Right cardiac atrium (tissue), 5 donors: ENCODE measurements around the gene NHSL1. TPM values are rescaled to one million over a fixed set of nuclear protein-coding genes. Genes with fewer than 3 reads are reported as not detected.
A peak's percentile ranks its signal among the peaks of the same experiment; 100 is the strongest.

Experiments
- ATAC-seq, 2 donors: fragments of 200-7000 bp; cut with Tn5 transposase; one replicate each; pipeline versions ENCODE4 v1.8.0 to v1.9.1; 2020; ENCODE audit warnings: moderate library complexity in 2 of 2, mild to moderate bottlenecking in 1 of 2
- DNase-seq, 3 donors: peaks; one replicate each; pipeline ENCODE4 v3.0.0-alpha.2; 2020
- H3K27ac ChIP-seq: one replicate; pipeline ENCODE4 v1.5.1; 2013; ENCODE audit warnings: mild to moderate bottlenecking, low read length, control low read depth, moderate library complexity
- H3K27me3 ChIP-seq: one replicate; pipeline ENCODE4 v1.6.1; 2013; ENCODE audit not compliant: control insufficient read depth, insufficient read depth
- H3K4me1 ChIP-seq: one replicate; pipeline ENCODE4 v1.6.1; 2013; ENCODE audit warnings: low read length; ENCODE audit not compliant: control insufficient read depth, insufficient read depth
- H3K4me3 ChIP-seq: one replicate; pipeline ENCODE4 v1.5.1; 2013; ENCODE audit warnings: low read length, control low read depth
- H3K9me3 ChIP-seq: one replicate; pipeline ENCODE4 v1.6.1; 2013; ENCODE audit warnings: low read length; ENCODE audit not compliant: control insufficient read depth
- WGBS: extraction: QIAGEN DNeasy Blood & Tissue Kit; methylation state at CpG from one replicate; pipeline ENCODE4 v1.1.7; 2013; 5-methylcytosine and 5-hydroxymethylcytosine counted together
- intact Hi-C, 4 donors: fragments of 100-400 bp; cut with DNase I; formaldehyde crosslinking; loops; one replicate each; pipeline versions ENCODE4 v1.11.0 to v1.14.0; 2022 to 2023
- polyA plus RNA-seq: library from polyadenylated mRNA; stranded (reverse); fragments of 200-250 nt; gene quantifications from one replicate; pipeline ENCODE4 v1.2.3, GENCODE V29; 2013
- total RNA-seq, 4 donors: library from RNA; stranded (reverse); fragmentation: NEBNext Ultra II Directional; extraction: Animal tissue kit (Norgen Biotek cat#: 25700); gene quantifications; one replicate each; pipeline ENCODE4 v1.2.1, GENCODE V29; 2021
- donor health status: healthy with polysubstance abuse.
- donor health status: DM: no; HTN: yes; CAD: no.
- donor health status: DM: no; HTN: no; CAD: no.
- donor health status: DM: no; HTN: yes; CAD: no; lungs with severe emphysema.
- donor health status: DM: yes; HTN: yes; CAD: no.

Gene NHSL1
- total and polyA plus RNA-seq, 5 donors: 10.5 to 46.5 (median 35.9) TPM

DNA sequence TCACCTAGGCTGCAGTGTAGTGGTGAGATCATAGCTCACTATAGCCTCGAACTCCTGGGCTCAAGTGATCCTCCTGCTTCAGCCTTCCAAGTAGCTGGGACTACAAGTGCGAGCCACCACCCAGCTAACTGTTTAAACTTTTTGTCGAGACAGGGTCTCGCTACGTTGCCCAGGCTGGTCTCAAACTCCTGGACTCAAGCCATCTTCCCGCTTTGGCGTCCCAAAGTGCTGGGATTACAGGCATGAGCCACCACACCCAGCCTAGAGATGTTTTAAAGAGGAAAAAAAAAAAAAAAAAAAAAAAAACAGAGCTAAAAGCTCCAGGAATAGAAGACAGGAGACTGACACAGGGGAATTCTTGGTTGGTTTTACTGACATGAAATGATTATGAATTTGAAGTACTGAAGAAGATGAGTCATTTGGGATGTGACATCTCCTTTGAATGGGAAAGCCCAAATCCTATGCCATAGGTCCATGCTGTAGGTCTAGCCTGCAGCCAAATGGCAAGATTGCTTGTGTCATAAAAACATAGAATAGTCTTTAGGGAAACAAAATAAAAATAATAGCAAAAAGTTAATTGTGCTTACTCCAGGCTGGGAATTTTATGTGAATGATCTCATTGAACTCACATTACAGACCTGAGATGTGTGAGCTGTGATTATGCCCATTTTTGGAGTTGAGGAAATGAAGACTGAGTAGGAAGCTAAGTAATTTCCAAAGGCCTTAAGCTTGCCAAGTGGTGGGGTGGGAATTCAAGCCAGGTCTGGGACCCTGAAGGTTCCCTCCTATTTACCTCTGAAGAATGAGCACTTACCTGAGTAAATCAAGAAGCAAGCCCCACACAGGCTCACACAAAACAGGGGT, 24.3 kb upstream of the NHSL1 start:
- H3K27ac ChIP-seq: no peak overlapping the region
- peaks cover 4% of the 10 kb centered on the region for H3K4me1 ChIP-seq
- ATAC-seq: no peak
- H3K4me3 ChIP-seq: no peak overlapping the region
- DNase-seq: no peak
- WGBS: 84% methylated on average over 7 of the region's 7 CpGs
- intact Hi-C loops: loop anchor here in 1 of 4 donors (10.0 kb wide), 1 partner anchor 51 kb away; no protein-coding TSS in a partner anchor
- no peaks in the 10 kb centered on the region for H3K27me3 ChIP-seq
- no peaks in the 10 kb centered on the region for H3K9me3 ChIP-seq

DNA sequence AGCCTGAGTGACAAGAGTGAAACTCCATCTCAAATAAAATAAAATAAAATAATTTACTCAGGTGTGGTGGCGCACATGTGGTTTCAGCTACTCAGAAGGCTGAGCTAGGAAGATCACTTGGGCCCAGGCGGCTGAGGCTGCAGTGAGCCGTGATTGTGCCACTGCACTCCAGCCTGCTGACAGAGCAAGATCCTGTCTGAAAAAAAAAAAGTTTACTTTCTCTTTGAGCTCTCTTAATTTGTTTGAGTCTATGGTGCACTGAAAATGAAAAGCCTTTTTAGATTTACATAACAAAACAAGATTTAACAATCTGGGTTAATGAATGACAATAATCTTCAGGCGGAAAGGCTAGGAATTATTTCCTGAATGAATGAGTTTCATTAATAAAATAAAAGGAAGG, 23.3 kb upstream of the NHSL1 start:
- DNase-seq: no peak
- no peak overlapping the region for H3K4me3 ChIP-seq
- no peaks in the 10 kb centered on the region for H3K9me3 ChIP-seq
- intact Hi-C loops: loop anchor here in 1 of 4 donors (10.0 kb wide), 1 partner anchor 52 kb away; no protein-coding TSS in a partner anchor
- WGBS: 85% methylated on average over 4 of the region's 4 CpGs
- no peak overlapping the region for H3K27ac ChIP-seq
- no peak for ATAC-seq
- no peaks in the 10 kb centered on the region for H3K27me3 ChIP-seq
- H3K4me1 ChIP-seq: peaks cover 4% of the 10 kb centered on the region

DNA sequence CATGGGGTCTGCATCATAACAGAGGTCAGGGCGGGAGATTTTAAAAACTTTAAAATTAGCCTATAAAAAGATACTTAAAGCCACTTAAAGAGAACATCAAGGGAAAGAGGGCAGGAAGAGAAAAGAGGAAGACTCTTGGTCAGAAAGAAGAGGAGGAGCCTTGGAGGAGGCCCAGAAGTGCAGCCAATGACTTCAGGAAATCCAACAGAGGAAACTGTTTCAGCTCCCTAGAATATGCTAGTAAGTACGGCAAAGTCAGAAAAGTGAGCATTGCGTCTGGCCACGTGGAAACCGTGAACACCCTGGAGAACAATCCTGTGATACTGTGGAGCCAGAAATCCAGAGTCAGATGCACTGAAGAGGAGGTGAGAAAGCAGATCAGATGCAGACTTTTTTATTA, 22.5 kb upstream of the NHSL1 start:
- H3K4me1 ChIP-seq: peaks cover 4% of the 10 kb centered on the region
- no peak overlapping the region for H3K4me3 ChIP-seq
- H3K27me3 ChIP-seq: no peaks in the 10 kb centered on the region
- intact Hi-C loops: loop anchor here in 1 of 4 donors (10.0 kb wide), 1 partner anchor 53 kb away; no protein-coding TSS in a partner anchor
- 53% methylated on average over 5 of the region's 5 CpGs for WGBS
- DNase-seq (no peak), ATAC-seq (peak; percentile 31 to 55)
- no peaks in the 10 kb centered on the region for H3K9me3 ChIP-seq
- peak overlapping the region; percentile 37 for H3K27ac ChIP-seq

DNA sequence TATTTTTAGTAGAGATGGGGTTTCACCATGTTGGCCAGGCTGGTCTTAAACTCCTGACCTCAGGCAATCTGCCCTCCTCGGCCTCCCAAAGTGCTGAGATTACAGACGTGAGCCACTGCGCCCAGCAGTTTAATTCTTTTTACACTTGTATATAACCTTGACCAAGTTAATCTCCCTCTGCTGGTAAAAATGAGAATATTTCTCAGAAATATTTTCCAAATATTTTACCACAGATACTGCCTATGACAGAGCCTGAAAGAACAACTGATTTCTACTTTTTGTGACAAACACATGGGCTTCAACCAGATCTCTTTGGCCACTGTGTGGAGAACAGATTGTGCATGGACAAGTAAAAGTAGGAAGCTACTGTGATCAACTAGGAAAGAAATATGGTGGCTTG, 21.2 kb upstream of the NHSL1 start:
- intact Hi-C loops: loop anchor here in 1 of 4 donors (10.0 kb wide), 1 partner anchor 54 kb away; no protein-coding TSS in a partner anchor
- H3K27me3 ChIP-seq: no peaks in the 10 kb centered on the region
- H3K4me3 ChIP-seq: no peak overlapping the region
- 41% methylated on average over 3 of the region's 3 CpGs for whole genome bisulfite sequencing
- ATAC-seq: no peak
- DNase-seq: no peak
- peaks cover 4% of the 10 kb centered on the region for H3K4me1 ChIP-seq
- H3K9me3 ChIP-seq: no peaks in the 10 kb centered on the region
- H3K27ac ChIP-seq: no peak overlapping the region

DNA sequence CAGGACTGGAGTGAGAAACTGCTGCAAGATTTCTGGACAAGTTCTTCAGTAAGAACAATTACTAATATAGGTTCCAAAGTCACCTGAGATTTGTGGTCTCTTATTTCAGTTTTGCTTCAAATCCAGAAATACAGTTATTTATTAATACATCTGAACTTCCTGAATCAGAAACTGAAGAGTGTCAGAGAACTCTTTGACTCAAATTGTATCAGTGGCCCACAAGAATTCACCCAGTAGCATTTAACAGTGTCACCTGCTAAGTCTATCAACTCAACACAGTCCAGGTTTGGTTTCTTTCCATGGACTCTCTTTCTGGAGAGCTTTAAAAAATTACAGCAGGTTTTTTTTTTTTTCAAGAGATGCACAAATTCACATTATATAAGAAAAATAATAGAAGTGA, 18.8 kb upstream of the NHSL1 start:
- no peaks in the 10 kb centered on the region for H3K27me3 ChIP-seq
- no peak overlapping the region for H3K4me3 ChIP-seq
- H3K9me3 ChIP-seq: no peaks in the 10 kb centered on the region
- ATAC-seq (no peak), DNase-seq (no peak)
- H3K27ac ChIP-seq: no peak overlapping the region
- intact Hi-C loops: loop anchor here in 2 of 4 donors (10.0 kb wide), 3 partner anchors 93 to 403 kb away; no protein-coding TSS in a partner anchor
- H3K4me1 ChIP-seq: peaks cover 4% of the 10 kb centered on the region

GRCh38 chr6:138517635-138518034, 18.3 kb upstream of the NHSL1 start:
- 93% methylated on average over 3 of the region's 3 CpGs for WGBS
- ATAC-seq (peak; percentile 51 to 60), DNase-seq (peak in 2 of 3 donors; percentile 47 to 58)
- Histone ChIP-seq H3K9me3 (no peaks in the 10 kb centered on the region), H3K4me3 (no peak overlapping the region), H3K27ac (no peak overlapping the region), H3K4me1 (peaks cover 4% of the 10 kb centered on the region), H3K27me3 (no peaks in the 10 kb centered on the region)
- intact Hi-C loops: loop anchor here in 2 of 4 donors (10.0 kb wide), 3 partner anchors 93 to 403 kb away; no protein-coding TSS in a partner anchor

DNA sequence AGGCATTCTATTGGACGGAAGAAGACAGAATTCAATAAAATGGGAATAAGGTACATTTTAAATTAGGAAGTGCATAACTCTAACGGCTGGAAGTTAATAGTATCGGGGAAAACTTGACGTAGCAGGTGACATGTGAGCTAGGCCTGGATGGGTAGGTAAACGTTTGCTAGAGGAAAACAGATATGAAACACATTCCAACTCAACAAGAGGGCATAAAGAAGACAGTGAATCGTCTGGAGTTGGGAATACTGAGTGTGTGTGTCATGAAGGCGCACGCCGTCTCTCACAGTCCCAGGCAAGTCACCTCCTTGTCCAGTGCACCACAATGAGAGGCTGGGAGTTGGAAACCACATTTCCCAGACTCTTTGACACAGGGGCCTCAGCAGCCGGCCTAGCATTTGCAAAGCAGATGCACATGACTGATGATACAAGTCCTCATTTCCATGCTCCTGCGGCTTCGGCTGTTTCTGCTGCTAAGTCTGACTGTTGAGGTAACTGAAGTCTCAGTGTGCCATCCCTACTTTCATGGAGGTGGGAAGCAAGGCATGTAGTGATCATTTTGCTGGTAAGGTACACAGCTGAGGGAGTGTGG, 16.5 kb upstream of the NHSL1 start:
- H3K9me3 ChIP-seq: no peaks in the 10 kb centered on the region
- no peaks in the 10 kb centered on the region for H3K4me1 ChIP-seq
- ATAC-seq: no peak
- no peak for DNase-seq
- no peak overlapping the region for H3K4me3 ChIP-seq
- intact Hi-C loops: loop anchor here in 2 of 4 donors (10.0 kb wide), 3 partner anchors 91 to 401 kb away; no protein-coding TSS in a partner anchor
- H3K27me3 ChIP-seq: no peaks in the 10 kb centered on the region
- 88% methylated on average over 12 of the region's 12 CpGs for WGBS
- H3K27ac ChIP-seq: no peak overlapping the region

DNA sequence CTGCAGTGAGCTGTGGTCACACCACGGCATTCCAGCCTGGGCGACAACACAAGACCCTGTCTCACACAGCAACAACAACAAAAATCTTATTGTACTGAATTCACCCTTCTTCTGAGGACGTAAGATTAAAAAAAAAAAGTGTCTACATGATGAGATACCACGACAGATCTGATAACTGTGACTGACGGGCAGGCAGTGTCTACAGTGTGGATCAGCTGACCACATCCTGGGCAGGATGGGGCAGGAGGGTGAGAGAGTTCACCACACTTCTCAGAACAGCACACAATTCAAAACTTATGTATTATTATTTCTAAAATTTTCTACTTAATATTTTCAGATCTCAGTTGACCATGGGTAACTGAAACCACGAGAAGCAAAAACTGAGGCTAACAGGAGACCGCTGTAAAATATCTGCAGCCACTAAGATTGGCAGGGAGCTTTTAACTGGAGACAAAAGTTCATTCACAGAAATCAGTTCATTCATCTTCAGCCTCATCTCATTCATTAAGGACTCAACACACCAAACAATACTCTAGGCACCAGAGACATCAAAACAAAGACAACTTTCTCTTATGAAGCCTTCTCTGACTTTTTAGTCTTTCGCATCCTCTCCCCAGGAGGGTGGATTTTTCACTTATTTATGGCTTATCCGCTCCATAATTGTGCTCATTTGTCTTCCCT, 15.7 kb upstream of the NHSL1 start:
- H3K9me3 ChIP-seq: no peaks in the 10 kb centered on the region
- no peak overlapping the region for H3K27ac ChIP-seq
- WGBS: 80% methylated on average over 9 of the region's 9 CpGs
- no peak overlapping the region for H3K4me3 ChIP-seq
- intact Hi-C loops: loop anchor here in 3 of 4 donors (5.0 to 10.0 kb wide), 4 partner anchors 83 to 400 kb away; no protein-coding TSS in a partner anchor
- H3K4me1 ChIP-seq: no peaks in the 10 kb centered on the region
- no peak for DNase-seq
- no peak for ATAC-seq
- H3K27me3 ChIP-seq: no peaks in the 10 kb centered on the region

DNA sequence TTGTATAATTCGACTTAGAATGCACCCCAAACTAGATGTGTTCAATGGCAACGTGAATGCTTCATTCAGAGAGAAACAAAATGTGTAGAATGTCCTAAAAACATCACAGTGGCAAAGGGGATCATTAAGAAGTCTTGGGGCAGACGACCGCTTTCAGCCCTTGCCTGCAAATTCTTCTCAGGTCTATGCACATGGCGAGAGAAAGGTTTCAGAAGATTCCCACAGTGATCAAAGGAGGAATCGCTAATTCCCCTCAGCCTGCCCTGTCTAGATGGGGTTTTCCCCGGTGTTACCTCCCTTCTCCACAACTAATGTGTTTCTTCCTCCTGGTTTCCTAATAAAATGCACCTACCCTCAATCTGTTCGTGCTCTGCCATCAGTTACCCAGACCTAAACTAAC, 13.3 kb upstream of the NHSL1 start:
- Histone ChIP-seq H3K4me3 (no peak overlapping the region), H3K27ac (no peak overlapping the region), H3K27me3 (no peaks in the 10 kb centered on the region), H3K4me1 (no peaks in the 10 kb centered on the region), H3K9me3 (no peaks in the 10 kb centered on the region)
- ATAC-seq (no peak), DNase-seq (no peak)
- 66% methylated on average over 8 of the region's 8 CpGs for WGBS
- intact Hi-C loops: loop anchor here in 3 of 4 donors (5.0 to 10.0 kb wide), 4 partner anchors 80 to 398 kb away; no protein-coding TSS in a partner anchor

GRCh38 chr6:138510093-138510492, 10.8 kb upstream of the NHSL1 start:
- 65% methylated on average over 3 of the region's 3 CpGs for WGBS

More at GRCh38 chr6:138510093-138510492, 10.8 kb upstream of the NHSL1 start:
- intact Hi-C loops: loop anchor here in 3 of 4 donors (5.0 to 10.0 kb wide), 4 partner anchors 78 to 395 kb away; no protein-coding TSS in a partner anchor
- no peaks in the 10 kb centered on the region for H3K4me1 ChIP-seq
- H3K27ac ChIP-seq: no peak overlapping the region
- DNase-seq (no peak), ATAC-seq (no peak)
- H3K4me3 ChIP-seq: no peak overlapping the region
- H3K9me3 ChIP-seq: no peaks in the 10 kb centered on the region
- no peaks in the 10 kb centered on the region for H3K27me3 ChIP-seq
